Testis (tissue), 2 donors: ENCODE data around the gene CHGA.

ENCODE experiments used
- CTCF ChIP-seq, 3 experiments: fragments of 450-650 bp in 2 of 3; fragments of 200-600 bp in 1 of 3; sonication (generic) in 1 of 3; IDR thresholded peaks; one replicate each; pipeline ENCODE4 v1.5.1; 2016 to 2019; ENCODE audit warnings: antibody characterized with exemption in 3 of 3, mild to moderate bottlenecking in 2 of 3, moderate library complexity in 1 of 3
- POLR2A ChIP-seq: fragments of 450-650 bp; IDR thresholded peaks from one replicate; pipeline ENCODE4 v1.6.1; 2017; ENCODE audit warnings: antibody characterized with exemption, mild to moderate bottlenecking, moderate library complexity

- no peak for TF ChIP-seq CTCF (IDR thresholded peaks at IDR 0.05)
- no peak for TF ChIP-seq POLR2A
Measured at GRCh38 chr14:92951261-92951660, 28.3 kb downstream of the CHGA start.
